ENCODE results near the gene SHROOM3.

GRCh38 chr4:76616526-76616925 is 181.5 kb downstream of the SHROOM3 start:
- TF ChIP-seq CTCF (IDR thresholded peaks at IDR 0.05; ENCODE audit: low read depth, low read length, missing input control) (no peak), RXRA (IDR thresholded peaks at IDR 0.05) (no peak), YY1 (IDR thresholded peaks at IDR 0.05) (no peak), GABPA (IDR thresholded peaks at IDR 0.05 in 1 of 2, conservative IDR thresholded peaks at IDR 0.05 in 1 of 2) (no peak), RAD21 (IDR thresholded peaks at IDR 0.05) (no peak), REST (IDR thresholded peaks at IDR 0.05) (no peak), MAX (IDR thresholded peaks at IDR 0.05) (no peak)

Measured in liver (tissue), 3 donors.